Smooth muscle cell (in vitro differentiated cells): Measurements from ENCODE around the gene CDH4. TPM values are rescaled to one million over a fixed set of nuclear protein-coding genes. Genes with fewer than 3 reads are reported as not detected.

Experiments used
- DNase-seq: peaks from one replicate; lab custom pipeline; 2025; ENCODE audit not compliant: unreplicated experiment; lab: John Stamatoyannopoulos, UW
- H2AFZ ChIP-seq: fragments of 200-600 bp; sonication (generic); 2 replicates; pipeline ENCODE4 v1.6.0; 2016; ENCODE audit warnings: antibody characterized with exemption, low read depth, mild to moderate bottlenecking
- H3F3A ChIP-seq: fragments of 200-600 bp; sonication (generic); 2 replicates; pipeline ENCODE4 v1.6.0; 2017; ENCODE audit warnings: antibody characterized with exemption, low read depth
- H3K27ac ChIP-seq: fragments of 200-600 bp; sonication (generic); 2 replicates; pipeline ENCODE4 v1.5.1; 2016; ENCODE audit warnings: low read depth, mild to moderate bottlenecking
- H3K27me3 ChIP-seq: fragments of 200-600 bp; sonication (generic); 2 replicates; pipeline ENCODE4 v1.6.1; 2016; ENCODE audit warnings: low read depth, mild to moderate bottlenecking
- H3K36me3 ChIP-seq: fragments of 200-600 bp; sonication (generic); 2 replicates; pipeline ENCODE4 v1.5.1; 2016; ENCODE audit warnings: low read depth
- H3K4me1 ChIP-seq: fragments of 200-600 bp; sonication (generic); 2 replicates; pipeline ENCODE4 v1.5.1; 2016; ENCODE audit warnings: low read depth
- H3K4me2 ChIP-seq: fragments of 200-600 bp; sonication (generic); 2 replicates; pipeline ENCODE4 v1.6.0; 2016; ENCODE audit warnings: mild to moderate bottlenecking
- H3K4me3 ChIP-seq: fragments of 200-600 bp; sonication (generic); 2 replicates; pipeline ENCODE4 v1.5.1; 2016; ENCODE audit warnings: mild to moderate bottlenecking
- H3K79me2 ChIP-seq: fragments of 200-600 bp; sonication (generic); 2 replicates; pipeline ENCODE4 v1.6.0; 2016; ENCODE audit warnings: low read depth, mild to moderate bottlenecking
- H3K9ac ChIP-seq: fragments of 200-600 bp; sonication (generic); 2 replicates; pipeline ENCODE4 v1.6.0; 2016; ENCODE audit warnings: low read depth
- H3K9me3 ChIP-seq: fragments of 200-600 bp; sonication (generic); replicated peaks from 2 replicates; pipeline ENCODE4 v1.5.1; 2016; ENCODE audit warnings: low read depth
- H4K20me1 ChIP-seq: fragments of 200-600 bp; sonication (generic); 2 replicates; pipeline ENCODE4 v1.6.0; 2016; ENCODE audit warnings: low read depth
- WGBS: methylation state at CpG from one replicate; pipeline ENCODE4 v1.1.7; 2016; ENCODE audit warnings: low lambda C conversion rate; 5-methylcytosine and 5-hydroxymethylcytosine counted together
- polyA plus RNA-seq: library from polyadenylated mRNA; unstranded; fragments of >200 nt; fragmentation: Nextera tagmentation; extraction: Ambion mirVana; gene quantifications from 2 replicates; pipeline ENCODE4 v1.2.1, GENCODE V29; 2016
- total RNA-seq: library from RNA; depleted of rRNA; stranded (reverse); fragments of >200 nt; gene quantifications from 2 replicates; pipeline ENCODE4 v1.2.3, GENCODE V29; 2014
- TF ChIP-seq, protein P1 (sequence below): fragments of 200-600 bp; sonication (generic); IDR thresholded peaks from 2 replicates; pipeline ENCODE4 v1.5.1; 2017; ENCODE audit warnings: borderline replicate concordance, mild to moderate bottlenecking, antibody characterized with exemption; ENCODE audit not compliant: insufficient read depth, poor library complexity, severe bottlenecking

Gene CDH4
- total and polyA plus RNA-seq, 2 experiments from 2014 or later = 0.03 to 0.04 TPM

DNA sequence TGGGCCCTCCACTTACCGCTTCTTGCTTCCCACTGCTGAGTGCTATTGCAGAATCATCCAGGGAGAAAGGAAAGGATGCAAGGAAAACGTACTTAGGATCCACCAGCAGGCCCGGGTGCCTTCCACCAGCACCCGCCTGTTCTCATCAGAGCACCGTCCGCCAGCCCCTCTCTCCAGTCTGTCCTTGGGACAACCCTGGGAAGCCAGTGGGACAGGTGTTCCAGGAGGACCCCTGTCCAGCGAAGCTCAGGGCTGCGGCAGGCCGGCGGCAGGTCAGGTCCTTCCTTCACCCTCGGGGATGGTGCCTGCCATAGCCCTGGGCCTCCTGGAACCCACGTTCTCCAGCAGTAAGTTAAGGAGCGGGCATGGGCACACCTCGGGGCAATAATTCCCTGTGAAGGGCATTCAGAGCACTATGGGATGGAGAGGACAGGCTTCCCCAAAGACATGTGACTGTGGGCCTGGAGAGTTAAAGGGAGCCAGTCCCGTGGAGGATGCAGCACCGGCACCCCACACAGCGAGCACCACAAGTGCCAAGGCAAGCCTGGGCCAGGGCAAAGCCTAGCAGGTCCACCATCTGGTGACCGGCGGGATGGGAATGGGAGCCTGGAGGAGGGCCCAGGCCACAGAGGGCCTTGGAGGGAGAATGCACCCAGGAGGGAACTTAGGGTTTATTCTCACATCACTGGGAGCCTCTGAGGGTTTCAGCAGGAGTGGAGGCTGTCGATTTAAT lies 416.9 kb downstream of the CDH4 start:
- Histone ChIP-seq H3K27ac (no peak overlapping the region), H3K4me1 (no peaks in the 10 kb centered on the region), H3K9ac (no peak overlapping the region), H3K4me2 (no peak overlapping the region), H2AFZ (no peak overlapping the region), H3K4me3 (no peak overlapping the region), H3K36me3 (no peaks in the 10 kb centered on the region), H3K79me2 (no peaks in the 10 kb centered on the region), H4K20me1 (no peaks in the 10 kb centered on the region), H3F3A (no peaks in the 10 kb centered on the region), H3K9me3 (no peaks in the 10 kb centered on the region), H3K27me3 (no peaks in the 10 kb centered on the region)
- TF ChIP-seq, protein P1, sequence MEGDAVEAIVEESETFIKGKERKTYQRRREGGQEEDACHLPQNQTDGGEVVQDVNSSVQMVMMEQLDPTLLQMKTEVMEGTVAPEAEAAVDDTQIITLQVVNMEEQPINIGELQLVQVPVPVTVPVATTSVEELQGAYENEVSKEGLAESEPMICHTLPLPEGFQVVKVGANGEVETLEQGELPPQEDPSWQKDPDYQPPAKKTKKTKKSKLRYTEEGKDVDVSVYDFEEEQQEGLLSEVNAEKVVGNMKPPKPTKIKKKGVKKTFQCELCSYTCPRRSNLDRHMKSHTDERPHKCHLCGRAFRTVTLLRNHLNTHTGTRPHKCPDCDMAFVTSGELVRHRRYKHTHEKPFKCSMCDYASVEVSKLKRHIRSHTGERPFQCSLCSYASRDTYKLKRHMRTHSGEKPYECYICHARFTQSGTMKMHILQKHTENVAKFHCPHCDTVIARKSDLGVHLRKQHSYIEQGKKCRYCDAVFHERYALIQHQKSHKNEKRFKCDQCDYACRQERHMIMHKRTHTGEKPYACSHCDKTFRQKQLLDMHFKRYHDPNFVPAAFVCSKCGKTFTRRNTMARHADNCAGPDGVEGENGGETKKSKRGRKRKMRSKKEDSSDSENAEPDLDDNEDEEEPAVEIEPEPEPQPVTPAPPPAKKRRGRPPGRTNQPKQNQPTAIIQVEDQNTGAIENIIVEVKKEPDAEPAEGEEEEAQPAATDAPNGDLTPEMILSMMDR = no peak
- 89% methylated on average over 20 of the region's 20 CpGs for WGBS
- DNase-seq = no peak

GRCh38 chr20:61670274-61670673 lies 418.2 kb downstream of the CDH4 start:
- H3K4me1 ChIP-seq = no peaks in the 10 kb centered on the region
- no peak overlapping the region for H3K4me3 ChIP-seq
- no peaks in the 10 kb centered on the region for H3K79me2 ChIP-seq
- DNase-seq = no peak
- TF ChIP-seq, protein P1 = no peak
- H3K4me2 ChIP-seq = no peak overlapping the region
- H2AFZ ChIP-seq = no peak overlapping the region
- H3F3A ChIP-seq = no peaks in the 10 kb centered on the region
- H4K20me1 ChIP-seq = no peaks in the 10 kb centered on the region
- no peaks in the 10 kb centered on the region for H3K27me3 ChIP-seq
- H3K9me3 ChIP-seq = no peaks in the 10 kb centered on the region
- WGBS = 84% methylated on average over 3 of the region's 3 CpGs
- H3K36me3 ChIP-seq = no peaks in the 10 kb centered on the region
- H3K9ac ChIP-seq = no peak overlapping the region
- H3K27ac ChIP-seq = no peak overlapping the region

DNA sequence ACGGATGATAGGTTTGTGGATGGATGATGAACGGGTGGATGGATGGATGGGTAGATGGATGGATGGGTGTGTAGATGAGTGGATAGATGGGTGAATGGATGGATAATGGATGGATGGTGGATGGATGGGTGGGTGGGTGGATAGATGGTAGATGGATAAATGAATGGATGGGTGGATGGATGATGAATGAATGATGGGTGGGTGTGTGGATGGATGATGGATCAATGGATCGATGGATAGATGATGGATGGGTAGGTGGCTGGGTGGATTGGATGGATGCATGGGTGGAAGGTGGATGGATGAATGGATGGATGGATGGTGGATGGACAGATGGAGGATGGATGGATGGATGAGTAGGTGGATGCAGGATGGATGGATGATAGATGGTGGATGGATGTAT lies 419.5 kb downstream of the CDH4 start:
- Histone ChIP-seq H3K79me2 (no peaks in the 10 kb centered on the region), H3K27ac (no peak overlapping the region), H3K4me3 (no peak overlapping the region), H3K4me2 (no peak overlapping the region), H3K4me1 (no peaks in the 10 kb centered on the region), H3K9ac (no peak overlapping the region), H3F3A (no peaks in the 10 kb centered on the region), H4K20me1 (no peaks in the 10 kb centered on the region), H3K9me3 (no peaks in the 10 kb centered on the region), H3K27me3 (no peaks in the 10 kb centered on the region), H2AFZ (no peak overlapping the region), H3K36me3 (no peaks in the 10 kb centered on the region)
- no peak for DNase-seq
- WGBS = 95% methylated on average over 3 of the region's 3 CpGs
- TF ChIP-seq, protein P1 = no peak
